Fibroblast of lung (primary cell): ENCODE measurements around the gene SFXN1. TPM values are rescaled to one million over a fixed set of nuclear protein-coding genes. Genes with fewer than 3 reads are reported as not detected.

ENCODE experiments used
- DNase-seq, 2 donors: peaks; one replicate each; pipeline versions ENCODE4 v3.0.0 to v3.0.0-alpha.2; 2010; ENCODE audit warnings: low read depth in 2 of 2
- H2AFZ ChIP-seq: 2 replicates; pipeline ENCODE4 v1.5.1; 2012; ENCODE audit warnings: low read length, control low read depth, inconsistent platforms
- H3K27ac ChIP-seq: 2 replicates; pipeline ENCODE4 v1.5.1; 2011; ENCODE audit warnings: low read length, control low read depth; ENCODE audit not compliant: insufficient read depth
- H3K27me3 ChIP-seq: 2 replicates; pipeline ENCODE4 v1.5.1; 2011; ENCODE audit warnings: mild to moderate bottlenecking, low read length; ENCODE audit not compliant: control insufficient read depth, insufficient read depth
- H3K36me3 ChIP-seq: 2 replicates; pipeline ENCODE4 v1.5.1; 2011; ENCODE audit warnings: low read length; ENCODE audit not compliant: control insufficient read depth, insufficient read depth
- H3K4me1 ChIP-seq: 2 replicates; pipeline ENCODE4 v1.5.1; 2011; ENCODE audit warnings: low read length; ENCODE audit not compliant: control insufficient read depth, insufficient read depth; ENCODE audit errors: extremely low read depth
- H3K4me2 ChIP-seq: 2 replicates; pipeline ENCODE4 v1.5.1; 2011; ENCODE audit warnings: low read length, control low read depth; ENCODE audit not compliant: insufficient read depth; ENCODE audit errors: extremely low read depth
- H3K4me3 ChIP-seq, 4 experiments: fragments of 200-600 bp in 1 of 4; sonication (generic) in 1 of 4; replicated peaks in 1 of 4; 2 replicates each; pipeline ENCODE4 v1.5.1; 2011 to 2016; ENCODE audit warnings: low read length in 4 of 4, low read depth in 3 of 4, mild to moderate bottlenecking in 3 of 4, control low read depth in 2 of 4, inconsistent platforms in 1 of 4, mixed read lengths in 1 of 4; ENCODE audit not compliant: insufficient read depth in 1 of 4; ENCODE audit errors: control extremely low read depth in 1 of 4
- H3K79me2 ChIP-seq: 2 replicates; pipeline ENCODE4 v1.5.1; 2012; ENCODE audit warnings: mild to moderate bottlenecking, low read length, inconsistent platforms; ENCODE audit not compliant: control insufficient read depth, insufficient read depth
- H3K9ac ChIP-seq: 2 replicates; pipeline ENCODE4 v1.5.1; 2011; ENCODE audit warnings: mild to moderate bottlenecking, low read length, control low read depth; ENCODE audit not compliant: insufficient read depth
- H3K9me3 ChIP-seq: 2 replicates; pipeline ENCODE4 v1.5.1; 2012; ENCODE audit warnings: low read depth, low read length; ENCODE audit not compliant: control insufficient read depth, insufficient read depth
- H4K20me1 ChIP-seq: 2 replicates; pipeline ENCODE4 v1.5.1; 2011; ENCODE audit warnings: low read length; ENCODE audit not compliant: control insufficient read depth, insufficient read depth; ENCODE audit errors: extremely low read depth
- EZH2 ChIP-seq: IDR thresholded peaks from 2 replicates; pipeline ENCODE4 v1.5.1; 2012; ENCODE audit warnings: low read length, control low read depth, mild to moderate bottlenecking; ENCODE audit errors: missing control alignments
- polyA plus RNA-seq, 2 donors: library from polyadenylated mRNA; depleted of rRNA in 1 of 2; stranded (reverse) in 1 of 2; unstranded in 1 of 2; fragments of >200 nt; gene quantifications; 2 replicates each; pipeline ENCODE4 v1.2.1, GENCODE V29; 2011 to 2012; ENCODE audit warnings: missing spikeins in 1 of 2
- total RNA-seq: library from RNA; depleted of rRNA; stranded (reverse); fragments of >200 nt; gene quantifications from 2 replicates; pipeline ENCODE4 v1.2.1, GENCODE V29; 2014
- TF ChIP-seq, protein P1 (sequence below), 2 donors: IDR thresholded peaks in 1 of 2; conservative IDR thresholded peaks in 1 of 2; 1 replicate in 1 of 2; 2 replicates in 1 of 2; pipeline ENCODE4 v1.5.1; 2011 to 2012; ENCODE audit warnings: low read length in 2 of 2, control low read depth in 1 of 2, inconsistent platforms in 1 of 2, low read depth in 1 of 2, mild to moderate bottlenecking in 1 of 2

Gene SFXN1
- total and polyA plus RNA-seq, 2 donors (not counting 1 experiment from before 2014, with no cell fraction given): 58.3 to 125 TPM

DNA sequence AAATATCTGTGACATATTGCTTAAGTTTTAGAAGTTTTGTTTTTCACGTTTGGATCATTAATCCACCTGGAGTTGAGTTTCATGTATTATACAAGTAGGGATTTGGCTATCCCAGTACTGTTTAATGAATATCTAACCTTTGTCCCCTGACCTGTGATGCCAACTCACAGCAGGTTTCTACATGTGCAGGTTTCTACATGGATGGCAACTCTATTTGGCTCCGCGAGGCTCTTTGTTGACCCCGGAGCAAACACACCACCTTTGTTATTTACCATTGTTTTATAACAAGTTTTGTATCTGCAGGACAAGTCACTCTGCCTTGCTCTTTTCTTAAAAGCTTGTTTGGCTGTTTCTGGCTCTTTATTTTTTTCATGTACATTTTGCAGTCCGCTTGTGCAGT is 920 bp upstream of the SFXN1 start:
- Histone ChIP-seq H2AFZ (no peak overlapping the region), H4K20me1 (no peaks in the 10 kb centered on the region), H3K27me3 (peaks cover 7% of the 10 kb centered on the region), H3K36me3 (no peaks in the 10 kb centered on the region), H3K4me2 (no peak overlapping the region), H3K79me2 (peaks cover 36% of the 10 kb centered on the region), H3K27ac (no peak overlapping the region), H3K4me3 (no peak overlapping the region), H3K4me1 (no peaks in the 10 kb centered on the region), H3K9me3 (no peaks in the 10 kb centered on the region), H3K9ac (no peak overlapping the region)
- no peak for DNase-seq
- TF ChIP-seq, protein P1, sequence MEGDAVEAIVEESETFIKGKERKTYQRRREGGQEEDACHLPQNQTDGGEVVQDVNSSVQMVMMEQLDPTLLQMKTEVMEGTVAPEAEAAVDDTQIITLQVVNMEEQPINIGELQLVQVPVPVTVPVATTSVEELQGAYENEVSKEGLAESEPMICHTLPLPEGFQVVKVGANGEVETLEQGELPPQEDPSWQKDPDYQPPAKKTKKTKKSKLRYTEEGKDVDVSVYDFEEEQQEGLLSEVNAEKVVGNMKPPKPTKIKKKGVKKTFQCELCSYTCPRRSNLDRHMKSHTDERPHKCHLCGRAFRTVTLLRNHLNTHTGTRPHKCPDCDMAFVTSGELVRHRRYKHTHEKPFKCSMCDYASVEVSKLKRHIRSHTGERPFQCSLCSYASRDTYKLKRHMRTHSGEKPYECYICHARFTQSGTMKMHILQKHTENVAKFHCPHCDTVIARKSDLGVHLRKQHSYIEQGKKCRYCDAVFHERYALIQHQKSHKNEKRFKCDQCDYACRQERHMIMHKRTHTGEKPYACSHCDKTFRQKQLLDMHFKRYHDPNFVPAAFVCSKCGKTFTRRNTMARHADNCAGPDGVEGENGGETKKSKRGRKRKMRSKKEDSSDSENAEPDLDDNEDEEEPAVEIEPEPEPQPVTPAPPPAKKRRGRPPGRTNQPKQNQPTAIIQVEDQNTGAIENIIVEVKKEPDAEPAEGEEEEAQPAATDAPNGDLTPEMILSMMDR (conservative IDR thresholded peaks at IDR 0.05 in 1 of 2, IDR thresholded peaks at IDR 0.05 in 1 of 2; ENCODE audit: low read depth in 1 of 2, low read length in 2 of 2): no peak
- no peak for TF ChIP-seq EZH2

DNA sequence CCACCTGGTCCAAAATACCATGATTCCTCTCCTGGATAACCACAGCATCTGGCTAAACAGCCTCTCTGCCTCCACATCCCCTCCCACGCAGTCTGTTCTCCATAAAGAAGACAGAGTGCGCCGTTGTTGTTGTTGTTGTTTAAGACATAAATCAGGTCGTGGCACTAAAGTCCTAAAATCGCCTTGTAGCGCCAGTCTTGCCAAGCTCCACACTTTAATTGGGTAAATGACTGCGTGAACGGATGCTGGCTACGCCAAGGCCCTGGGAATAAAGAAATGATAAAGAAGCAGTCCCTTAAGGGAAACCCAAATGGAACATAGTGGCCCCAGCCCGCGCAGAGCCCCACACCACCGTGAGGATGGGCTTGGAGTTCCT is 364 bp upstream of the SFXN1 start:
- peaks cover 42% of the 10 kb centered on the region for H3K79me2 ChIP-seq
- no peak for DNase-seq
- no peaks in the 10 kb centered on the region for H4K20me1 ChIP-seq
- peak overlapping the region; percentile 73 for H2AFZ ChIP-seq
- H3K9ac ChIP-seq: peak overlapping the region; percentile 83
- no peaks in the 10 kb centered on the region for H3K9me3 ChIP-seq
- no peak overlapping the region for H3K27ac ChIP-seq
- H3K4me1 ChIP-seq: no peaks in the 10 kb centered on the region
- H3K4me2 ChIP-seq: peak overlapping the region; percentile 86
- H3K36me3 ChIP-seq: no peaks in the 10 kb centered on the region
- TF ChIP-seq, protein P1 (conservative IDR thresholded peaks at IDR 0.05 in 1 of 2, IDR thresholded peaks at IDR 0.05 in 1 of 2; ENCODE audit: low read depth in 1 of 2, low read length in 2 of 2): no peak
- H3K4me3 ChIP-seq: peak overlapping the region; percentile 66 to 96 (median 90)
- peaks cover 7% of the 10 kb centered on the region for H3K27me3 ChIP-seq

DNA sequence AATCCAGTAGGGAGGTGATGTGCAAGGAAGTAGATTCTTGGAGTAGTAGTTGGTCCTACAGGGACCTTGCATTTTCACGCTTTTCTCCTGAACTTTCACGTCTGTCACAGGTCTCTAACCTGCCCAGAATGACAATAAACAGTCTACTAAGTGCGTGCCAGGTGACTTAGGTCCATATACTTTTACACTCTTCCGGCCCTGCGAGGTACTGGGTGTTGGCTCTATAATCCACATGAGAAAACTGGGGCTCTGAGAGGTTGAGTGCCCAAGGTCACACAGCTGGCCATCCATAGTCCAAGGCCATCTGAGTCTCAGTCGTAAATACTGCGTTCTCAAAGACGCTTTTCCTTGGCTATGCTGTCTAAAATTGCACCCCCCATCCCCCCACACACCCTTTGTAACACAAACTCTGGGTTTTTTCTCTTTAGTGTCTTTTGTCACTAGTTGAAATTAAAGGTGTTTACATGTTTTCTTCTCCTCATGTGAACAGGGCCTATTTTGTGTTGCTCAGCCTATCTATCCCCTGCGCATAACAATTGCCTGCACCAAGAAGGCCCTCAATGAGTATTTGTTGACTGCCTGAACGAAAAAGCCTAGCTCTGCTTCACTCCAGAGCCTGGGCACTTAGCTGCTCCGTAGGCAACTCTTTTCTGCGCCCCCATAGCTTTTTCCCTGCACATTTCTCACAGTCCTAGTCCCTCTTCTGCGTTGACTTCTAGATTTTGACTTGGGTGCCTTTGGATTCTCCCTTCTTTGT is 943 bp downstream of the SFXN1 start:
- Histone ChIP-seq H3K4me1 (no peaks in the 10 kb centered on the region), H3K9ac (peak overlapping the region; percentile 83), H4K20me1 (no peaks in the 10 kb centered on the region), H3K9me3 (no peaks in the 10 kb centered on the region), H2AFZ (peak overlapping the region; percentile 94), H3K79me2 (peaks cover 55% of the 10 kb centered on the region), H3K4me3 (peak overlapping the region; percentile 84 to 96 (median 90)), H3K36me3 (no peaks in the 10 kb centered on the region), H3K27ac (peak overlapping the region; percentile 82), H3K4me2 (peak overlapping the region; percentile 85), H3K27me3 (peaks cover 6% of the 10 kb centered on the region)
- TF ChIP-seq, protein P1 (conservative IDR thresholded peaks at IDR 0.05 in 1 of 2, IDR thresholded peaks at IDR 0.05 in 1 of 2; ENCODE audit: low read depth in 1 of 2, low read length in 2 of 2): no peak
- no peak for TF ChIP-seq EZH2
- no peak for DNase-seq
